HG02678 (cell line): ENCODE measurements around the gene DNAJC15.

Source experiments
- ATAC-seq: cut with Tn5 transposase; IDR thresholded peaks from one replicate; pipeline ENCODE4 v1.9.1; 2021; ENCODE audit warnings: mild to moderate bottlenecking, moderate library complexity; ENCODE audit not compliant: unreplicated experiment

The DNAJC15 gene

GRCh38 chr13:43150369-43151207 is 127.2 kb downstream of the DNAJC15 start:
- no peak for ATAC-seq

- no peak for ATAC-seq
These were observed 130.2 kb downstream of the DNAJC15 start for GRCh38 chr13:43153436-43154090.

- no peak for ATAC-seq
These were observed 130.8 kb downstream of the DNAJC15 start for GRCh38 chr13:43154156-43154651.

GRCh38 chr13:43154839-43155238 is 131.5 kb downstream of the DNAJC15 start:
- ATAC-seq: no peak

- no peak for ATAC-seq
These were observed 133.5 kb downstream of the DNAJC15 start for GRCh38 chr13:43156916-43157315.

GRCh38 chr13:43157796-43158195 is 134.4 kb downstream of the DNAJC15 start:
- no peak for ATAC-seq

- ATAC-seq: no peak
These were observed 135.1 kb downstream of the DNAJC15 start for GRCh38 chr13:43158516-43158915.

GRCh38 chr13:43159026-43159461 is 135.7 kb downstream of the DNAJC15 start:
- ATAC-seq: no peak
